ENCODE measurements around the gene WSB1. TPM values are rescaled to one million over a fixed set of nuclear protein-coding genes. Genes with fewer than 3 reads are reported as not detected.
A peak's percentile ranks its signal among the peaks of the same experiment; 100 is the strongest.
"Not testable (repeated sequence)": the region's sequence is repeated elsewhere in the genome, so short reads cannot be mapped to it uniquely, and the experiment has no call there.

Gene WSB1, protein sequence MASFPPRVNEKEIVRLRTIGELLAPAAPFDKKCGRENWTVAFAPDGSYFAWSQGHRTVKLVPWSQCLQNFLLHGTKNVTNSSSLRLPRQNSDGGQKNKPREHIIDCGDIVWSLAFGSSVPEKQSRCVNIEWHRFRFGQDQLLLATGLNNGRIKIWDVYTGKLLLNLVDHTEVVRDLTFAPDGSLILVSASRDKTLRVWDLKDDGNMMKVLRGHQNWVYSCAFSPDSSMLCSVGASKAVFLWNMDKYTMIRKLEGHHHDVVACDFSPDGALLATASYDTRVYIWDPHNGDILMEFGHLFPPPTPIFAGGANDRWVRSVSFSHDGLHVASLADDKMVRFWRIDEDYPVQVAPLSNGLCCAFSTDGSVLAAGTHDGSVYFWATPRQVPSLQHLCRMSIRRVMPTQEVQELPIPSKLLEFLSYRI
- 100 to 1,000 TPM in 8 of 10 donors, 10 to 100 TPM in 2; 80.8 to 326 (median 141) TPM for polyA plus RNA-seq (ENCODE audit: insufficient read length in 10 of 10)
- long read RNA-seq, donor 1, full-length matches to known transcripts, result 9 of 39 reads
- long read RNA-seq, donor 1, partial matches to known transcripts, result 30 of 39 reads
- long read RNA-seq, donor 1, other reads (novel, unspliced or antisense), result 0 of 39 reads
- long read RNA-seq, donor 2, full-length matches to known transcripts, result 19 of 126 reads
- long read RNA-seq, donor 2, partial matches to known transcripts, result 107 of 126 reads
- long read RNA-seq, donor 2, other reads (novel, unspliced or antisense), result 0 of 126 reads
- long read RNA-seq, donor 3, result 0 reads
- long read RNA-seq, donor 4, full-length matches to known transcripts, result 5 of 62 reads
- long read RNA-seq, donor 4, partial matches to known transcripts, result 57 of 62 reads
- long read RNA-seq, donor 4, other reads (novel, unspliced or antisense), result 0 of 62 reads
- long read RNA-seq, donor 5, full-length matches to known transcripts, result 11 of 66 reads
- long read RNA-seq, donor 5, partial matches to known transcripts, result 55 of 66 reads
- long read RNA-seq, donor 5, other reads (novel, unspliced or antisense), result 0 of 66 reads
- long read RNA-seq, donor 6, full-length matches to known transcripts, result 9 of 33 reads
- long read RNA-seq, donor 6, partial matches to known transcripts, result 24 of 33 reads
- long read RNA-seq, donor 6, other reads (novel, unspliced or antisense), result 0 of 33 reads
- long read RNA-seq, donor 7, full-length matches to known transcripts, result 23 of 94 reads
- long read RNA-seq, donor 7, partial matches to known transcripts, result 71 of 94 reads
- long read RNA-seq, donor 7, other reads (novel, unspliced or antisense), result 0 of 94 reads
- long read RNA-seq, donor 8, full-length matches to known transcripts, result 11 of 119 reads
- long read RNA-seq, donor 8, partial matches to known transcripts, result 108 of 119 reads
- long read RNA-seq, donor 8, other reads (novel, unspliced or antisense), result 0 of 119 reads
- long read RNA-seq, donor 9, full-length matches to known transcripts, result 3 of 8 reads
- long read RNA-seq, donor 9, partial matches to known transcripts, result 5 of 8 reads
- long read RNA-seq, donor 9, other reads (novel, unspliced or antisense), result 0 of 8 reads

DNA sequence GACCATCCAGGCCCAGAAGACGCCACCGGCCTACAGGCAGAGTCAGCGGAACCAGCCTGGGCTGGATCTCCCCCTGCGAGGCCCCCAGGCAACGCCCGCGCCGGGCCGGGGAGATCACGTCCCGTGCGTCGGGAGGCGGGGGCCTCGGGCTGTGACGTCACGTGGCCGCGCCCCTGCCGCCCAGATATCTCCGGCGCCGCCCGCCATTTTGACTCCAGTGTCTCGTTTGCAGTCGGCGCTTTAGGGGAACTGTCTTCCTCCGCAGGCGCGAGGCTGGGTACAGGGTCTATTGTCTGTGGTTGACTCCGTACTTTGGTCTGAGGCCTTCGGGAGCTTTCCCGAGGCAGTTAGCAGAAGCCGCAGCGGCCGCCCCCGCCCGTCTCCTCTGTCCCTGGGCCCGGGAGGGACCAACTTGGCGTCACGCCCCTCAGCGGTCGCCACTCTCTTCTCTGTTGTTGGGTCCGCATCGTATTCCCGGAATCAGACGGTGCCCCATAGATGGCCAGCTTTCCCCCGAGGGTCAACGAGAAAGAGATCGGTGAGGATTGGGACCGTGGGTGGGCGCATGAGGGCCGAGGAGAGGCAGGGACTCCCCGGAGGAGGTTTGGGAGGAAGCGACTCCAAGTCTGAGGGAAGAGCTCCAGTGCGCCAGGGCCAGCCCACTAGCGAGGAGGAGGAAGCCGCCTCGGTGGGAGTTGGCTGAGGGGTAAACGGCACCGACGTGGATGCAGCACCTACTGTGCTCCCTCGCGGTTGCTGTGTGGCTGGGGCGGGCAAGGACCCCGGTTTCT lies at the start of gene WSB1:
TSS of gene WSB1 (plus strand) at position 217 of the 791 bp plus-strand sequence. CDS start at position 499, 282 bp downstream.
- DNase-seq, result peak; percentile 95 to 98 (median 95)

DNA sequence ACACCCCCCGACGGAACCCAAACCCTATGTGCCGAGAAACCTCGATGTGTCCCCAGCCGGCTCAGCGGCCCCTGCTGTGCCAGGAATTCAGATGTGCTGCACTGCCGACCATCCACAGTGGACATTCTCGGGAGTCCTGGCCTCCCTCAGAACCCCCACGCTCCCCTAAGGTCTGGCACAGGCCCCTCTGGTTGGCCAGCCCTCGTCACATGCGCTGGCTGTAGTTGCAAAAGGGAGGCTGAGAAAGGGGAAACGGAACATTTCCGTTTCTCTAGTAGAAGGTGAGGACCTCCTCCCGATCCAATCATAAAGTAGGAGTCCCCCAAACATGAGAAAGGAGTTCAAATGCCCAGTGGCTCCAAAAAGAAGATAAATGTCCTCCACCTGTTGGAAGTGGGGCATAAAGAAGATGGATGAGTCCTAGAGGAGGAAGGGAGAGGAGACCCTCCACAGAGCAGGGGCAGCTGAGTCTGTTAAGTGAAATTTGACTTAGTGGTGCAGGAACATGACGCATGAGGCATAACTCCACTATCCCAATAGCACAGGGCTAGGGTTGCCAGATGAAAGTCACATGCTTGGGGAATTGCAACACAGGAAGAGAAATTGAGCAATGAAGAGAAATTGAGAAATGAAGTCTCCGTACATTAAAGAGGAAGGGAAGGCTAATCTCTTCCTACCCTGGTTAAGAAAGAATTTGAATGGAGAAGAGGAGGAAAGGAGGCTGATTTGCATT lies 49.3 kb upstream of the WSB1 start:
- peak; percentile 84 to 93 (median 86) for DNase-seq

DNA sequence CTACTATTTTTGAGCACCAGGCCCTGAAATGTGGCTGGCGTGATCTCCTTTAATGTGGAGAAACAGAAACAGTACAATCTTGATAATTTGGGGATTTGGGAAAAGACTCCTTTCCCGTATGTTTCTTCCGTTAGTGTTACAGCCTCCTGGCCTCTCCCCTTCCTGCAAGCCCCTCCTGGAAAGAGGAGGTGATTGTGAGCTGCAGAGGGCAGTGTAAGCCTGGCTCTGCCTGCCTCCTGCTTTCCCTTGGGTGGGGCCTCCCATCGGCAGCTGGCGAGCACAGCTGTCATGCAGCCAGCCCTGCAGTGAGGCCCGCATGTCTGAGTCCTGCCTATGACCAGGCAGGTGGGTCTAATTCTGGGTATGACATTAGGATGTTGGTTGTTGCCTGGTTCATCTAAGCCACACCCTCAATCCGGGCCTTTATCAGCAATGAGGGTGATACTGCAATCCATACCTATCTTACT lies 48.7 kb upstream of the WSB1 start:
- peak; percentile 77 to 94 (median 84) for DNase-seq

DNA sequence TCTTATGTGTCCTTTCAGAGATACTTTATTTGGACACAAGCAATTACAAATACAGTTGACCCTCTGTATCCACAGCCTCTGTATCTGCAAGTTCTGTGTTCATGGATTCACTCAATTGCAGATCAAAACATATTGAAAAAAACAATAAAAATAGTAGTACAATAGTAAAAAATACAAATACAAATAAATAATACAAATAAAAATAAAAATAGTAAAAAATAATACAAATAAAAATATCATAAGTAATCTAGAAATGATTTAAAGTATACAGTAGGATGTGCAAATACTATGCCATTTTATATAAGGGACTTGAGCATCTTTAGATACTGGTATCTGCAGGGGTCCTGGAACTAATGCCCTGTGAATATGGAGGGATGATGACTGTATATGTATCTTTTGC lies 47.4 kb upstream of the WSB1 start:
- no peak for DNase-seq

DNA sequence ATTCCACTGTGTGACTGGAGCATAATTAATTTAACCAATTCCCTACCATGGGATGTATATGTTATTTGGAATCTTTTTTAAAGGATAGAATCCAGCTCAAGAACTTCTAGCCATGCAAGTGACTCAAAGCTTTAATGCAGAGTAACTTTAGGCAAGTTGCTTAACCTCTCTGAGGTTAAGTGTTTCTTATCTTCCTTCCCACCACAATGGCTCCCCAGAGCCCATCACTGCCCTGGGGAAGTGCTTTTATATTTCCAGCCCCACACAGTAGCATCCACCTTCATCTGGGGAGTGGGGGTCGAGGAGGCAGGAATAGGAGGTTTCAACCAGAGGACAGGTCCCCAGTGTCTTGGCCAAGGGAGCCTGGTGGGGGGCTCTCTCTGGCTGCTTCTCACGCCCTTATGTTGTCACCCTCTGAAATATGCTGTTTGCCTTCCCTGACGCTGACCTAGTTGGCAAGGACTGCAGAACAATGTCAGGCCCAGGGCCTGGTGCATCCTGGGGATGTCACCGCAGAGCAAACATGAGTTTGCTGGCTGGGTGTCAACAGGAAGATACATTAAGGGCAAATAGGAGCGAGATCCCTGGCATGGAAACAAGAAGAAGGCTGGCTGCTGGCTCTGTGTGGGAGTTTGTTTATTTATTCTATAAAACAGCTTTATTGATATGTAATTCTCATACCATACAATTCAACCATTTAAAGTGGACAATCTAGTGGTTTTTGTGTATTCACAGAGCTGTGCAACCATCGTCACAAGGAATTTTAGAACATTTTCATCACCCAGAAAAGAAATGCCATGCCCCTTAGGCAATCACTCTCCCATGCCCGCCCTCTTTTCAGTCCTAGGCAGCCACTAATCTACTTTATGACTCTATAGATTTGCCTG lies 46.6 kb upstream of the WSB1 start:
- peak; percentile 41 to 68 (median 53) for DNase-seq

DNA sequence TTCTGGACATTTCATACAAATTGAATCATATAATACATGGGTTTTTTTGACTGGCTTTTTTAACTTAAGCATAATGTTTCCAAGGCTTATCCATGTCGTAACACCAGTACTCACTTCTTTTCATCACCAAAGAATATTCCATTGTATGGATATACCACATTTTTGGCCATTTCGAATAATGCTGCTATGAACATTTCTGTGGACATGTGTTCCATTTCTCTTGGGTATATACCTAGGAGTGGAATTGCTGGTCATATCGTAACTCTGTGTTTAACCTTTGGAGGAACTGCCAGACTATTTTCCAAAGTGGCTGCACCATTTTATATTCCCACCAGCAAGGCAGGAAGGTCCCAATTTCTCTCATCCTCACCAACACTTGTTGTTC lies 46.0 kb upstream of the WSB1 start:
- no peak for DNase-seq

DNA sequence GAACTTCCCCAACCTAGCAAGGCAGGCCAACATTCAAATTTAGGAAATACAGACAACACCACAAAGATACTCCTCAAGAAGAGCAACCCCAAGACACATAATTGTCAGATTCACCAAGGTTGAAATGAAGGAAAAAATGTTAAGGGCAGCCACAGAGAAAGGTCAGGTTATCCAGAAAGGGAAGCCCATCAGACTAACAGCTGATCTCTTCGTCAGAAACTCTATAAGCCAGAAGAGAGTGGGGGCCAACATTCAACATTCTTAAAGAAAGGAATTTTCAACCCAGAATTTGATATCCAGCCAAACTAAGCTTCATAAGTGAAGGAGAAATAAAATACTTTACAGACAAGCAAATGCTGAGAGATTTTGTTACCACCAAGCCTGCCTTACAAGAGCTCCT lies 43.1 kb upstream of the WSB1 start:
- DNase-seq, result not testable (repeated sequence)

DNA sequence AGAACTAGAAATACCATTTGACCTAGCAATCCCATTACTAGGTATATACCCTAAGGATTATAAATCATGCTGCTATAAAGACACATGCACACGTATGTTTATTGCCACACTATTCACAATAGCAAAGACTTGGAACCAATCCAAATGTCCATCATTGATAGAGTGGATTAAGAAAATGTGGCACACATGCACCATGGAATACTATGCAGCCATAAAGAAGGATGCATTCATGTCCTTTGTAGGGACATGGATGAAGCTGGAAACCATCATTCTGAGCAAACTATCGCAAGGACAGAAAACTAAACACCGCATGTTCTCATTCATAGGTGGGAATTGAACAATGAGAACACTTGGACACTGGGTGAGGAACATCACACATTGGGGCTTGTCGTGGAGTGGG lies 39.1 kb upstream of the WSB1 start:
- DNase-seq, result not testable (repeated sequence)

DNA sequence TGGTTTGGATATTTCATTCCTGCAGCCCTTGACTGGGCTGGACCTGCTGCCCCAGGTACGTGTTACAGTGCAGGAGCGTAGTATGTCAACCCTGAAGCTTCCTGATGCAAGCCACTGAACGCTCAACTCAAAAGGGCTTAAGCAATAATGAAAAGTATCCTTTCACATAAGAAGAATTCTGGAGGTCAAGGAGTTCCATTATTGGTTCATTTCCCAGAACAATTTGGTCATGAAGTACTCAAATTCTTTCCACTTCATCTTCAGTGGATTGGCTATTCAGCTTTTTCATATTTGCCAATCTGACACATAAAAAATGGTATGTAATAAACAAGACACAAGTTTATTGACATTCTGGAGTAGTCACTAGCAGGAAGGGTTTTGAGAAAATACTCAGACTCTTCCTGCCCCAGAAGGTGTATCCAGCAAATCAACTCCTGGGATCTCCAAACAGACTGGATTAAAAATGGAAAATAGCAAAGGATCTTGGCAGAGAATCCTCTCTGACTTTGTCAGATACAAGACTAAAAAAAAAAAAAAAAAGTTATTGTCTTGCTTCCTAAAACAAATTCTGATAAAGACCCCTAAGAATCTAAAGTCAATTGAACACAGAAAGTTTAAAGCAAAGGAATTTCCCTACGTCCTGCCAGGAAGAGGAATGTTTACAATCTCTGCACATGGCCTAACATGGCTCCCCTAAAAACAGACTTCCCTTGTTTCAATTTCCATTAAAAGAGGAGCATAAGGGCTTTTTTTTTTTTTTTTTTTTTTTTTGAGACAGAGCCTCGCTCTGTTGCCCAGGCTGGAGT lies 37.5 kb upstream of the WSB1 start:
- peak in 1 of 3 donors; percentile 23 for DNase-seq

DNA sequence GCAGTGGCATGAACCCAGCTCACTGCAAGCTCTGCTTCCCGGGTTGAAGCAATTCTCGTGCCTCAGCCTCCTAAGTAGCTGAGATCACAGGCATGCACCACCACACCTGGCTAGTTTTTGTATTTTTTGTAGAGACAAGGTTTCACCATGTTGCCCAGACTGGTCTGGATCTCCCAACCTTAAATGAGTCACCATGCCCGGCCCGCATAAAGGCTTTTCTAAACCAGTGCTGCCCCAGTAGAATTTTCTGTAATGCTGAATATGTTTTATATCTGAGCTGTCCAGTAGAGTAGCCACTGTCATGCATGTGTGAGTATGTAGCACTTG lies 36.9 kb upstream of the WSB1 start:
- no peak for DNase-seq

DNA sequence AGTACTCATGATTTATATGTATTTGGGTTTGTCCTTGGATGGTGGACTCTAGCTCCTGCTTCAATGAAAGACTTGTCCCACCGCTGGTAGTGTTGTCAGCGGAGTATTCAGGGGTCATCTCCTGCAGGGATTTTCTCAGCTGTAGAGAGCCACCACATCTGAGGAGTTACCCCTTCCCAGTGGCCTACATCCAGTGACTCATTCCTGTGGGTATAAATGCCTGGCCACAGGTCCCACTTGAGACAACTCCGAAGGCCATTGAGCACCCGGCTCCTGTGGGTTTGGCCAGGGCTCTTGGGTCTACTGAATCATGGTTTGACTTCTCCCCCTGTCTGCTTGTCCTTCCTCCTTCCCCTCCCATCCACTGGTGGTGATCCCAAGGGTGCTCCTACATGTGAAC lies 34.6 kb upstream of the WSB1 start:
- no peak for DNase-seq

DNA sequence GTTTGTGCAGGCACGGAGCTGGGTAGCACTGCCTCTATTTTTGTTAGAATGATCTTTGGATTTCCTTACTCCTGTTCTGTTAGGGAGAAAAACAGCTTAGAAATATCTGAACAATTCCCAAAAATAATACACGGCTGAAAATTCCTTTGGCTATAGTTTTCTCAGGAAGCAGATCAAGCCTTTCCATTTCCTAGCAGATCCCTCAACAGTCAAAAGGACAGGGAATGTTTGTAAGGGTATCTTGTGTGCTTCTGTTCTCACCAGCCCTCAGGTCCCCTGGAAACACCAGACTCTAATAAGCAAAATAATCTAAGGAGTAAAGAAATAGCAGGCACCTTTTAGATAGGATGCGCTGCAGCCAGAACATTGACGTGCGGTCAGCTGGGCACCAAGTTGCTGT lies 30.5 kb upstream of the WSB1 start:
- DNase-seq, result no peak

DNA sequence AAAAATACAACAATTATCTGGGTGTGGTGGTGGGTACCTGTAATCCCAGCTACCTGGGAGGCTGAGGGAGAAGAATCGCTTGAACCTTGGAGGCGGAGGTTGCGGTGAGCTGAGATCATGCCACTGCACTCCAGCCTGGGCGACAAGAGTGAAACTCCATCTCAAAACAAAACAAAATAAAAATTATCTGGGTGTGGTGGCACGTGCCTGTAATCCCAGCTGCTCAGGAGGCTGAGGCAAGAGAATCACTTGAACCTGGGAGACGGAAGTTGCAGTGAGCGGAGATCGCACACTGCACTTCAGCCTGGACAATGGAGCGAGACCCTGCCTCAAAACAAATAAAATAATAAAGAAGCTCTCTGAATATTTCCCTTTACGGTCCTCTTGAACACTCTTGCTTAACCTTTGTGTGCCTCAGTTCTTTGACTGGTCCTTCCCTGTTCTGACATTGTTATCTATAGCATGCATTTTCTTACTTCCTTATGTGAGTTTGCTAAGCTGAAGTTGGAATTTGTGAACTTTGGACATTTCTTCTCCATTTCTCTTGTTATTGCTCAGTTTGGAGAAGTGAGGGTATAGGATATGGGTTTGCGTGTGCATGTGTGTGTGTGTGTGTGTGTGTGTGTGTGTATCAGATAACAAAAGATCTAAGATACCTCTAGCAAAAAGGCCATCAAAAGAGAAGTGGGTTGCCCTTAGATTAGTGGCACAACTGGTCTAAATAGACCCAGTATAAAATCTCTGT lies 29.7 kb upstream of the WSB1 start:
- no peak for DNase-seq

DNA sequence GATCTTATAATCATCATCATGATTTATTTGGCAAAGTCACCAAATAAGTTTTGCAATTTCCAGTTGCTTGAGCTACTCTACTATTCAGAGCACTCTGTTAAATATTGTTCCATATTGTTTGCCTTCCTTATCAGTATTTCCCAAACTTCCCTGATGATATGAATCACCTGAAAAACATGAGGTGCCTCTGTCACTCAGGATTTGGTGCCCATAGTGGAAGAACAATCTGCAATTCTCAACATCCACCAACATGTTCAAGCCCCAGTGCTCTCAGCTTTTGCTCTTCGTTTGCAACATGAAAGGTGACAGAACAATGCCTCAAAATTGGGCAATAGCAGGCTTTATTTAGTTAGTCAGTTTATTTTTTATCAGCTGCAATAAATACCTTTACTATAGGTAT lies 28.6 kb upstream of the WSB1 start:
- DNase-seq, result no peak

DNA sequence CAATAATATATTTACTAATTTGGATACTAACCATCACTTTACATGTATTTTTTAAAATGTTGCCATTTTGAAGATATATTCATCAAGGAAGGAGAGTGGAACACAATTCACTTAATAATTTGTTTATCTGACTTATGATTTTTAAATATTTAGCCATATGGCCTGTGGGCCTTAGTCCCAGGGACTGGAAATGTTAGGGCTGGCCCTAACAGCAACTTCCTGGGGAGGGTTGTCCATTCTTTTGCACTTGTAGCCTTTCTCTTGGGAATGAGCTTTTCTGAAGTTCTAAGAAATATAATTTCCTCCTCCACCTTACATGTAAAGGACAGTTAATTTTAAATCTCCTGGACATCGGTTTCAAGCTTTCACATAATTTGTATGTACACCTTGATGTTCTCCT lies 27.7 kb upstream of the WSB1 start:
- DNase-seq, result no peak

DNA sequence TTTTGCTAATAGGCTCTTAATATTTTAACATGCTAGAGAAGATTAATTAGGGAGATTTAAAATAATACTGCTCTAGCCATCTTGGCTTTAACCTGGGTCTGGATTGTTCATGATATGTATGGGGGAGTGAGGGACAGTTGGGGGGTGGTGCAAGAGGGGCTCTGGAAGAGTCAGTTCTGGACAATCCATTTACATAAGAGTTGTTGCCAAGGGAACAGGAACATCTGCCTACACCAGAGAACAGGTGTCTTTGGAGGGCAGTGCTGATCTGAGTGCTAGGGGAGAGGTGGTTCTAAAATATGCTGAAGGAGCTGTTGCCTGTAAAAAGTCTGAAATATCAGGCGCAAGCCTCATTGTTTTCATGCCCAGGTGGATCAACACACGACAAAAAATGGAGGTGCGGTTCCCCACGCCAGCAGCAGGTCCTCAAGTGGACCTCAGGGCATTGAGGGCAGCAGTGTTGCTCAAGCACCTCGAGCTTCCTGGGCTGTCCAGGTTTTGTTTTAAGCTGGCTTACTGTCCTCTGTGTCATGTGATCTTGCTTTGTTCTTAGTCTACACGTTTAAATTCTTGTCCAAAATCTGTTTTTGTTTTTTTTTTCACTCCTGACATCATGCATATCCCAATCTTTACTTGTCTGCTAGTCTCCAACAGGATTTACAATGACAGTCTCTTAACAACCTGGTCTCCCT lies 25.4 kb upstream of the WSB1 start:
- no peak for DNase-seq

DNA sequence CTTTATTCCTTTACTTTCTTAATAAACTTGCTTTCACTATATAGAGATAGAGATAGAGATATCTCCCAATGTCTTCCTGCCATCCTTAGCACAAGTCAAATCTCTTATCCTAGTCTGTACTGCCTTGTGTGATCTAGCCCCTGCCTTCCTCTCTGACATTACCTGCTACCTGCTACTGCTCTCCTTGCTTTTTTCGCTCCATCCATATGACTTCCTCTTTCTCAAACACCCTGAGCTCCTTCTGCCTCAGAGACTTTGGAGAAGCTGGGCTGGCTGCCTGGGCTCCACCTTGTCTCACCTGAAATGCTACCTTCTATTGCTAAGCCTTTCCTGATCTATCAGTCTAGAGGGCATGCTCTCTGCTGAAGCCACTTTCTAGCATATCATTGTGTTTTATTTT lies 24.7 kb upstream of the WSB1 start:
- DNase-seq, result no peak
